Measurements from ENCODE around the gene CDKN2C.
"Not testable (repeated sequence)": the region's sequence is repeated elsewhere in the genome, so short reads cannot be mapped to it uniquely, and the experiment has no call there.

CDKN2C gene

DNA sequence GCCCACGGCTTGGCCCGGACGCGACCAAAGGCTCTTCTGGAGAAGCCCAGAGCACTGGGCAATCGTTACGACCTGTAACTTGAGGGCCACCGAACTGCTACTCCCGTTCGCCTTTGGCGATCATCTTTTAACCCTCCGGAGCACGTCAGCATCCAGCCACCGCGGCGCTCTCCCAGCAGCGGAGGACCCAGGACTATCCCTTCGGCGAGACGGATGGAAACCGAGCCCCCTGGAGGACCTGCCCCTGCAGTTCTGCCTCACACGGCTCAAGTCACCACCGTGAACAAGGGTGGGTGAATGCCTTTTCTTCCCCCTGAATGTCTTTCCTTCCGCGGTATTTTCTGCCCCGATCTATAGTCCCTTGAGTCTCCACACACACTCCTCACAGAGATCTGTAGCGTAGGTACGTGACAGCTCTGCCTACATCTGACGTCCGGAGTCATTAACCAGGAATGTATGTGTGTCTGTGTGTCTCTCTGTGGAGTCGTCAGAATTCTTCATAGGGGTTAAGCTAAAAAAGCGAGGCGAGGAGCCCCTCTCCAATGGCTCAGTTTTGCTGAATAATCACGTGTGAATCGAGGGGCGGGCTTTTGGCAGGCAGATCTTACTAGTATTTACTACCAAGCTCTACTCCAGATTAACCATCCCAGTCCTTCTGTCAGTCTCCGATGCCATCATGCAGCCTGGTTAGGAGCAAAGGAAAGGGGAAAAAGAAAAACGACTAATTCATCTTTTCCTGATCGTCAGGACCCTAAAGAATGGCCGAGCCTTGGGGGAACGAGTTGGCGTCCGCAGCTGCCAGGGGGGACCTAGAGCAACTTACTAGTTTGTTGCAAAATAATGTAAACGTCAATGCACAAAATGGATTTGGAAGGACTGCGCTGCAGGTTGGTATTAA is at the start of gene CDKN2C:
TSS of gene CDKN2C (plus strand) at position 635 of the 898 bp plus-strand sequence. CDS start at position 759, 124 bp downstream.
- H3K9me3 Mint-ChIP-seq = no peaks in the 10 kb centered on the region
- CTCF ChIA-PET = interaction anchor here (0.6 to 2.3 kb wide), 7 partner anchors 7 to 327 kb away, joined by 3 to 9 read pairs (median 3); partner anchors contain the start of gene FAF1
- H3K27me3 Mint-ChIP-seq = peaks cover 10% of the 10 kb centered on the region
- DNase-seq = peak; percentile 77
- H3K4me3 Mint-ChIP-seq = peak within 1 kb of the TSS; percentile 100
- H3K27ac Mint-ChIP-seq = peak within 1 kb of the TSS; percentile 100
- H3K4me1 Mint-ChIP-seq = peaks cover 46% of the 10 kb centered on the region
- peaks cover 42% of the 10 kb centered on the region for H3K36me3 Mint-ChIP-seq

DNA sequence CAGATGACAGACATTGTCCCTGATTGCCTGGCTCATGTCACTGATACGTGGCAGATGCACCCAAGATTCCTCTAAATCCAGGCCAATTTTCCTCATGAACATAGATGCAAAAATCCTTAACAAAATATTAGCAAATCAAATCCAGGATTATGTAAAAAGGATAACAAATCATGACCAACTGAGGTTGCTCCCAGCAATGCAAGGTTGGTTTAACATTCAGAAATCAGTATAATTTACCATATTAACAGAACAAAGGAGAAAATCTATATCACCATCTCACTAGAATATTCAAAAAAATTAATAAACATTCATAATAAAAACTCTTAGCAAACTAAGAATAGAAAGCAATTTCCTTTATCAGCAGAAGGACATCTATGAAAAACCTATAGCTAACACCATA is 49.6 kb upstream of the CDKN2C start:
- no peak for DNase-seq
- H3K4me1 Mint-ChIP-seq = no peaks in the 10 kb centered on the region
- H3K36me3 Mint-ChIP-seq = peaks cover 23% of the 10 kb centered on the region
- no peak overlapping the region for H3K4me3 Mint-ChIP-seq
- H3K9me3 Mint-ChIP-seq = peaks cover 19% of the 10 kb centered on the region
- CTCF ChIA-PET = interaction anchor here (0.9 kb wide), 1 partner anchor 10 kb away, joined by 4 read pairs; no protein-coding TSS in a partner anchor
- no peak overlapping the region for H3K27ac Mint-ChIP-seq
- no peaks in the 10 kb centered on the region for H3K27me3 Mint-ChIP-seq

DNA sequence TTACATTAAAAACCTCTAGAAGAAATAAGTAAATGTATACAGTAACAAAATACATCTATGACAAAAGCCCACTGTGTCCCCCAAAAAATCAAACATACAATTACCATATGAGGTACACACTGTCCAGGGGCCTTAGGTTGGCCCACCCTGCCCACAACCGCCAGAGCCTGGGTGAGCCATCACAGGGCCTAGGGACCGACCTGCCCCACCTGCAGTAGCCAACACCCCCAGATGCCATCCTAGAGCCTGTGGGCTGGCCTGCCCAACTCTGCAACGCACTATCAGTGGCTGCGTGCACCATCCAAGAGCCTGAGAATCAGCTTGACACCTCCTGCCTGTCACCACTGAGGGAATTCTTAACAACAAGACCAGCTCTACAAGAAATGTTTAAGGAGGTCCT is 49.0 kb upstream of the CDKN2C start:
- H3K27ac Mint-ChIP-seq = no peak overlapping the region
- no peaks in the 10 kb centered on the region for H3K4me1 Mint-ChIP-seq
- peaks cover 23% of the 10 kb centered on the region for H3K36me3 Mint-ChIP-seq
- H3K4me3 Mint-ChIP-seq = no peak overlapping the region
- CTCF ChIA-PET = interaction anchor here (0.6 to 0.9 kb wide), 3 partner anchors 8 to 273 kb away, joined by 3 to 4 read pairs (median 3); no protein-coding TSS in a partner anchor
- no peaks in the 10 kb centered on the region for H3K27me3 Mint-ChIP-seq
- no peak for DNase-seq
- peaks cover 19% of the 10 kb centered on the region for H3K9me3 Mint-ChIP-seq

DNA sequence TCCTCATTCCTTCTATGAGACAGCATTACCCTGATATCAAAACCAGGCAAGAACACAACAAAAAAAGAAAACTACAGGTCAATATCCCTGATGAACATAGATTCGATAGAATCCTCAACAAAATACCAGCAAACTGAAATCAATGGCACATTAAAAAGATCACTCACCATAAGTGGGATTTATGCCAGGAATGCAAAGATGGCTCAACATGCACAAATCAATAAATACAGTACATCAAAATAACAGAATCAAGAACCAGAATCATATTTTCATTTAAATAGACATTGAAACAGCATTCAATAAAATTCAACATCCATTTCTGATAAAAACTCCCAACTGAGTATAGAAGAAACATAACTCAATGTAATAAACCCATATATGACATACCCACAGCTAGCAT is 46.5 kb upstream of the CDKN2C start:
- H3K36me3 Mint-ChIP-seq = peaks cover 23% of the 10 kb centered on the region
- peaks cover 19% of the 10 kb centered on the region for H3K9me3 Mint-ChIP-seq
- H3K27ac Mint-ChIP-seq = no peak overlapping the region
- H3K4me1 Mint-ChIP-seq = no peaks in the 10 kb centered on the region
- H3K4me3 Mint-ChIP-seq = no peak overlapping the region
- DNase-seq = no peak
- CTCF ChIA-PET = no interaction called here
- H3K27me3 Mint-ChIP-seq = no peaks in the 10 kb centered on the region

DNA sequence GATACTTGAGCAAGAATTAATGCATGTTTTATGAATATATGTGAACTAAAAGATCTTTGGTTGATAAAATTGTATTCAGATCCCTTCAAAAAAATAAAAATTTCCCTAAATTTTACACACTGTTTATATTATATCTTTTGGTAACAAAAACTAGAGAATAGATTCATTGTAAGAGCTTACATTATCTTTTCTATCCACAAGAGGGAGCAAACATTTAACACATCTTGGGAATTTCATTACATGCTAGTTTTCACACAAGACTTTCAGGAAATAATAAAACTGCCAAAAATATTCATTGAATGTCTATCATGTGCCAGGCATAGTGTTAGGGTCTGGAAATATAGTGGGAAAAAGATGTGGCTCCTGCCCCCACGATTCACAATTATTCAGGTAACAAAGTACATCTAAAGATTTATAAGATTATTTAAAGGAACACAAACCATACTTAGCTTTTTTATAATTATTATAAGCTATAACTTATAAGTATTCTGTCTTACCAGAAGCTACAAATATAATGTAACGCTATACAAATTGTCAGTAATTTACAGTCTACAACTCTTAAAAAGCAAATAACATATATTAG is 40.6 kb upstream of the CDKN2C start:
- no peak overlapping the region for H3K27ac Mint-ChIP-seq

DNA sequence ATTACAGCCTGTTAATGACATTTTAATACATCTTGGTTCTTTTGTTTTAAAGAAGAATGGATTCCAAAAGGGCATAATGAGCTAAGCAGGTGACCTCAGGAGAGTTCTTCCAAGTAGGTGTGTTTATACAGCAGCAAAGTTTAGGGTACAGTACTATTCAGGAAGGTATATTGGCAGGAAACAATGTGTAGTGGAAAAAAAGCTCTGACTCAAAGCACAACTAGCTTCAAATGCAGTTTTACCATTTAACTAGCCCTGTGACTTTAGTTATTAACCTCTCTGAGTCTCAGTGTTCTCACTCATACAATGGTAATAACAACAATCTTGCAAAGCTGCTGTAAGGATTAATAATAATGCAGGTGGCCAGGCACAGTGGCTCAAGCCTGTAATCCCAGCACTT is 39.9 kb upstream of the CDKN2C start:
- no peak for DNase-seq
- H3K27ac Mint-ChIP-seq = no peak overlapping the region
- CTCF ChIA-PET = interaction anchor here (0.6 to 2.6 kb wide), 14 partner anchors 9 to 586 kb away, joined by 3 to 45 read pairs (median 4); partner anchors contain the start of genes CDKN2C and FAF1
- H3K4me1 Mint-ChIP-seq = peaks cover 13% of the 10 kb centered on the region
- no peaks in the 10 kb centered on the region for H3K9me3 Mint-ChIP-seq
- no peaks in the 10 kb centered on the region for H3K27me3 Mint-ChIP-seq
- no peak overlapping the region for H3K4me3 Mint-ChIP-seq
- peaks cover 5% of the 10 kb centered on the region for H3K36me3 Mint-ChIP-seq

More for the DNA sequence above, 40.6 kb upstream of the CDKN2C start:
- Mint-ChIP-seq H3K4me3 (no peak overlapping the region), H3K4me1 (peaks cover 13% of the 10 kb centered on the region), H3K27me3 (no peaks in the 10 kb centered on the region), H3K9me3 (no peaks in the 10 kb centered on the region), H3K36me3 (peaks cover 3% of the 10 kb centered on the region)
- DNase-seq = no peak
- CTCF ChIA-PET = interaction anchor here (0.6 to 2.6 kb wide), 15 partner anchors 8 to 587 kb away, joined by 3 to 45 read pairs (median 3); partner anchors contain the start of genes CDKN2C and FAF1

DNA sequence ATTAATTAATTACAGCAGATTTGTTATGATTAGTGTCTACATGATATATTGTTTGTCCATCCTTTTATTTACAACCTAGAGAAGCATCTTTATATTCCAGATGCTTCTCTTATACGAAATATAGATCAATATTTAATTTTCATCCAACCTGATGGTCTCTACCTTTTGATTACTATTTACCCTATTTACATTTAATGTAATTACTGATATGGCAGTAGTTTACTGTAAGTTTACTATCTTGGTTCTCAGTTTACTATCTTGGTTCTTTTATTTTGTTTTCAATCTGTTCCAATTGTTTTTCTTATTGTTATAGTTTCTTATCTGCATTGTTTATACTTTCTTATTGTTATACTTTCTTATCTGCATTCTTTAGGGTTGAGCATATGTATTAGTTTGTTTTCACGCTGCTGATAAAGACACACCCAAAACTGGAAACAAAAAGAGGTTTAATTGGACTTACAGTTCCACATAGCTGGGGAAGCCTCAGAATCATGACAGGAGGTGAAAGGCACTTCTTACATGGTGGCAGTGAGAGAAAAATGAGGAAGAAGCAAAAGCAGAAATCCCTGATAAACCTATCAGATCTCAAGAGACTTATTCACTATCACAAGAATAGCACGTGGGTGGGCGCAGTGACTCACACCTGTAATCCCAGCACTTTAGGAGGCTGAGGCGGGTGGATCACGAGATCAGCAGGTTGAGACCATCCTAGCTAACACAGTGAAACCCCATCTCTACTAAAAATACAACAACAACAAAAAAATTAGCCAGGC is 38.9 kb upstream of the CDKN2C start:
- peaks cover 5% of the 10 kb centered on the region for H3K36me3 Mint-ChIP-seq
- H3K4me3 Mint-ChIP-seq = no peak overlapping the region
- H3K4me1 Mint-ChIP-seq = peaks cover 13% of the 10 kb centered on the region
- H3K9me3 Mint-ChIP-seq = no peaks in the 10 kb centered on the region
- H3K27ac Mint-ChIP-seq = no peak overlapping the region
- CTCF ChIA-PET = interaction anchor here (0.7 to 2.6 kb wide), 3 partner anchors 15 to 259 kb away, joined by 3 to 45 read pairs (median 9); no protein-coding TSS in a partner anchor
- no peak for DNase-seq
- H3K27me3 Mint-ChIP-seq = no peaks in the 10 kb centered on the region

DNA sequence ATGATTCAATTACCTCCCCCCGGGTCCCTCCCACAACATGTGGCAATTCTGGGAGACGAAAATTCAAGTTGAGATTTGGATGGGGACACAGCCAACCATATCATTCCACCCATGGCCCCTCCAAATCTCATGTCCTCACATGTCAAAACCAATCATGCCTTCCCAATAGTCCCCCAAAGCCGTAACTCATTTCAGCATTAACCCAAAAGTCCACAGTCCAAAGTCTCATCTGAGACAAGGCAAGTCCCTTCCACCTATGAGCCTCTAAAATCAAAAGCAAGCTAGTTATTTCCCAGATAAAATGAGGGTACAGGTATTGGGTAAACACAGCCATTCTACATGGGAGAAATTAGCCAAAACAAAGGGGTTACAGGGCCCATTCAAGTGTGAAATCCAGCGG is 38.0 kb upstream of the CDKN2C start:
- H3K36me3 Mint-ChIP-seq, H3K27me3 Mint-ChIP-seq, CTCF ChIA-PET, DNase-seq, H3K9me3 Mint-ChIP-seq, H3K4me3 Mint-ChIP-seq, H3K27ac Mint-ChIP-seq: not testable (repeated sequence)
- H3K4me1 Mint-ChIP-seq = peaks cover 13% of the 10 kb centered on the region

DNA sequence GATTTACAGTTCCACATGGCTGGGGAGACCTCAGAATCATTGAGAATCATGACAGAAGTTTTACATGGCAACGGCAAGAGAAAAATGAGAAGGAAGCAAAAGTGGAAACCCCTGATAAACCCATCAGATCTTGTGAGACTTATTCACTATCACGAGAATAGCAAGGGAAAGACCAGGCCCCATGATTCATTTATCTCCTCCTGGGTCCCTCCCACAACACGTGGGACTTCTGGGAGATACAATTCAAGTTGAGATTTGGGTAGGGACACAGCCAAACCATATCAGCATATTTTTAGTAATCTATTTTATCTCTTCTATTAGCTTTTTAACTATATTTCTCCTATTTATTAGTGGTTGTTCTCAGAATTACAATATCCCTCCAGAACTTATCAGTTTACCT is 36.3 kb upstream of the CDKN2C start:
- H3K36me3 Mint-ChIP-seq, CTCF ChIA-PET, H3K27ac Mint-ChIP-seq, DNase-seq, H3K4me3 Mint-ChIP-seq, H3K27me3 Mint-ChIP-seq, H3K9me3 Mint-ChIP-seq: not testable (repeated sequence)
- peaks cover 13% of the 10 kb centered on the region for H3K4me1 Mint-ChIP-seq

DNA sequence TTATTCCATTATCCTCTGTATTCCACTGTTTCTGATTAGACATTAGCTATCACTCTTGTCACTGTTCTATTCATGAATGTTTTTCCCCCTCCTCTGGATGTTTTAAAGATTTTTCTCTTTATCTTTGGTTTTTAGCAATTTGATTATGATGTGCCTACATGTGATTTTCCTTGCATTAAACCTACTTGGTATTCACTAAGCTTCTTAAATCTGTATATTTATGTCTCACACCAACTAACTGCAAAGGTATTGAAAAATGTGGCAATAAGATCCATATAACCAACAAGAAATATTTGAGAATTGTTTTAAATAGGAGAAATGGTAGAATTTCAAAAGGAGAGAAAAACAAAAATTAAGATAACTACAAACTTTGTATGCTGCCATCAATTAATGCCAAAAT is 35.2 kb upstream of the CDKN2C start:
- Mint-ChIP-seq H3K9me3 (no peaks in the 10 kb centered on the region), H3K27ac (no peak overlapping the region), H3K4me3 (no peak overlapping the region), H3K4me1 (peaks cover 12% of the 10 kb centered on the region), H3K36me3 (peaks cover 4% of the 10 kb centered on the region), H3K27me3 (no peaks in the 10 kb centered on the region)
- no peak for DNase-seq
- CTCF ChIA-PET = interaction anchor here (1.1 kb wide), 1 partner anchor 254 kb away, joined by 4 read pairs; no protein-coding TSS in a partner anchor

DNA sequence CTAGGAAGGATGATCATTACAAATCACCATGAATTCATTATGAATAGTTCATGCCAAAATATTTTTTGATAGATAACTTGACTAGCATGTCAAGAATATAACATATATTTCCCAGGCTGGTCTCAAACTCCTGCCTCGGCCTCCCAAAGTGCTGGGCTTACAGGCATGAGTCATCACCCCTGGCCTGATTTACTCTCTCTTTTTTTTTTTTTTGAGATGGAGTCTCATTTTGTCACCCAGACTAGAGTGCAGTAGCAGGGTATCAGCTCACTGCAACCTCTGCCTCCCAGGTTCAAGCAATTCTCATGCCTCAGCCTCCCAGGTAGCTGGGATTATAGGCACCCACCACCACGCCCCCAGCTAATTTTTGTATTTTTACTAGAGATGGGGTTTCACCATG is 34.8 kb upstream of the CDKN2C start:
- H3K27me3 Mint-ChIP-seq, H3K36me3 Mint-ChIP-seq, H3K27ac Mint-ChIP-seq, H3K4me1 Mint-ChIP-seq, H3K4me3 Mint-ChIP-seq, H3K9me3 Mint-ChIP-seq, DNase-seq: not testable (repeated sequence)
- CTCF ChIA-PET = interaction anchor here (1.1 kb wide), 1 partner anchor 254 kb away, joined by 4 read pairs; no protein-coding TSS in a partner anchor

DNA sequence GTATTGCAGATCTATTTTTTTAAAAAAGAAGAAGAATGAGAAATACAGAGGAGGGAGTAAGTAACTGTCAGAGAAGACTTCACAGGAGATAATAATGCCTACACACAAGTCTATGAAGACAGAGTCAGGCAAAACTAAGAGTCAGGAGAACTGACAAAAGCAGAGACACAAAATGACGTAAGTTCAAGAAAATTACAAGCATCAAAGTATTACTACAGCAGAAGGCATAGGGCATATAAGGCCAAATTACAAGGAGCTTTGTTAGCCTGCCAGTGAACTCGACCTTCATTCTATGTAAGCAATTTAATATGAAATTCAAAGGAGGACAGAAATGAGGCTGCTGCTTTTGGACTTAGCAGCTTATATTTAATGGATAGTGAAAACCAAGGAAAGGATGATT is 33.7 kb upstream of the CDKN2C start:
- Mint-ChIP-seq H3K9me3 (no peaks in the 10 kb centered on the region), H3K4me3 (no peak overlapping the region), H3K27me3 (no peaks in the 10 kb centered on the region), H3K27ac (no peak overlapping the region), H3K4me1 (peaks cover 4% of the 10 kb centered on the region), H3K36me3 (peaks cover 4% of the 10 kb centered on the region)
- CTCF ChIA-PET = no interaction called here
- DNase-seq = no peak

DNA sequence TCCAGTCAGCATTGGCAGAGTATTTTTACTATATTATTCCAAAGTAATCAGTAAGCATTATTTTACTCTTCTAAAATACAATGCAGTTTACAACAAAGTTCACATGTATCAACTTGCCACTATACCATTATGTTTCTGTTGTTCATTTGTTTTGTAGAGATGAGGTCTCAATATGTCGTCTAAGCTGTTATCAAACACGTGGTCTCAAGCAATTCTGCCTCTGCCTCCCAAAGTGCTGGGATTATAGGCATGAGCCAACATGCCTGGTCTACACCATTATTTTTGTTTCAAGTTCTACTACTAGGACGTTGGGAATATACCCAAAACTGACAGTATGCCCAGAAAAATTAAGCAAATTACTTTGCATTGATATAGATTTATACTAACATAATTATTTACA is 29.8 kb upstream of the CDKN2C start:
- H3K36me3 Mint-ChIP-seq = peaks cover 4% of the 10 kb centered on the region
- H3K27me3 Mint-ChIP-seq = no peaks in the 10 kb centered on the region
- DNase-seq = no peak
- H3K9me3 Mint-ChIP-seq = no peaks in the 10 kb centered on the region
- CTCF ChIA-PET = no interaction called here
- H3K27ac Mint-ChIP-seq = no peak overlapping the region
- H3K4me1 Mint-ChIP-seq = peaks cover 9% of the 10 kb centered on the region
- H3K4me3 Mint-ChIP-seq = no peak overlapping the region

DNA sequence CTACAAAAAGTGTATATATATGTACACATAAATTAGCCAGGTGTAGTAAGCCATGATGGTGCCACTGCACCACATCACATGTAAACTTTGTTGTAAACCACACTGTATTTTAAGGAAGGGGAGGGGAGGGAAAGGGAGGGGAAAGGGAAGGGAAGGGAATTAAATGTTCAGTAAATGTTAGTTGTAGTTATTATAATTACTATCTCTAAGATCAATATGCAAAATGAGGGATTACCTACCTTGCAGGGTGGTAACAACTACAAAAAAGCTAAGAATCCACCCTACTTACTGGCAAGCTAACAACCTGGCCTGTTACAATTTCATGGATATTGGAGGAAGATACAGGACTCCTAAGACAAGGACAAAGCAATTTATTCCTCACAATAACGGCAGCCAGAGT is 27.7 kb upstream of the CDKN2C start:
- no peak for DNase-seq

More for the DNA sequence above, 27.7 kb upstream of the CDKN2C start:
- Mint-ChIP-seq H3K27me3 (no peaks in the 10 kb centered on the region), H3K4me3 (no peak overlapping the region), H3K36me3 (peaks cover 4% of the 10 kb centered on the region), H3K9me3 (no peaks in the 10 kb centered on the region), H3K4me1 (peaks cover 11% of the 10 kb centered on the region), H3K27ac (no peak overlapping the region)
- CTCF ChIA-PET = no interaction called here
